HG03439 (cell line): ENCODE results near the gene C3orf38.
"Not testable (repeated sequence)": the region's sequence is repeated elsewhere in the genome, so short reads cannot be mapped to it uniquely, and the experiment has no call there.

Experiments
- ATAC-seq: cut with Tn5 transposase; IDR thresholded peaks from one replicate; pipeline ENCODE4 v1.9.1; 2021; ENCODE audit warnings: mild to moderate bottlenecking, moderate library complexity; ENCODE audit not compliant: unreplicated experiment

Gene C3orf38

DNA sequence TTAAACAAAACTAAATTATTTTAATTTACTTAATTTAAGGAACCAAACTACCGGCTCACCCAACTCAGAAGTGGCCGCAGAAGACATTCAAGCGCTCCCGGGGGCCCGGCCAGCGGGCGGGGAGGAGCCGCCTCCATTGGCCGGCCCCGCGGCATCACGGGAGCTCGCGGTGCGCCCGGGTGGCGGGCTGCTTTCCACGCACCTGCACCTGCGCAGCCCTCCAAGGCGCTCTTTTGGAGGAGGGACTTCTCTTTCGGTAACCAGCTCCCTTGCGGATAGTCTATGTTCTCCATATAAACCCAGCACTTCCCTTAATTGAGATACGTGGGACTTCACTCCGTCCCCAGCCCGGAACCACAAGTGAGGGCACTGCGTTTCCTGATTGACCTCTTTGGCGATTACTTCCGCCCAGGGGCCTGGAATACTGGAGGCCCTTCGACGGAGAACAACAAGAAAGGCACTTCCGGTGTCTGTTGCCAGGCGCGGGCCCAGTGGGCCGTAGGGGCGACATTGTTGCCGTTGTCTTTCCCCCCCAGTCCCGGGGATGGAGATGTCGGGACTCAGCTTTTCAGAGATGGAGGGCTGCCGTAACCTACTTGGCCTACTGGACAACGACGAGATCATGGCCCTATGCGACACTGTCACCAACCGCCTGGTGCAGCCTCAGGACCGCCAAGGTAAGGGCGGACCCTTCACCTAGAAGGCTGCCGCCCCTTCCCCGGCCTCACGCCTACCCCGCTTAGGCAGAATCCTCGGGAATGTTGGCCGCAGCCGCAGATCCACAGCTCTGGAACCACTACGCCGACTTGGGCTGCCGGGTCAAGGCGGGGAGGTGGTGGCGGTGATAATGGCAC is at the start of gene C3orf38:
Gene C3orf38 (plus strand): TSS at position 451 of the 854 bp plus-strand sequence. CDS start 94 bp downstream, at position 545.
- ATAC-seq, result peak; percentile 82

- ATAC-seq, result no peak
Measured at GRCh38 chr3:88101142-88101541, 48.6 kb upstream of the C3orf38 start.

- ATAC-seq, result no peak
Measured at GRCh38 chr3:88105325-88105724, 44.4 kb upstream of the C3orf38 start.

DNA sequence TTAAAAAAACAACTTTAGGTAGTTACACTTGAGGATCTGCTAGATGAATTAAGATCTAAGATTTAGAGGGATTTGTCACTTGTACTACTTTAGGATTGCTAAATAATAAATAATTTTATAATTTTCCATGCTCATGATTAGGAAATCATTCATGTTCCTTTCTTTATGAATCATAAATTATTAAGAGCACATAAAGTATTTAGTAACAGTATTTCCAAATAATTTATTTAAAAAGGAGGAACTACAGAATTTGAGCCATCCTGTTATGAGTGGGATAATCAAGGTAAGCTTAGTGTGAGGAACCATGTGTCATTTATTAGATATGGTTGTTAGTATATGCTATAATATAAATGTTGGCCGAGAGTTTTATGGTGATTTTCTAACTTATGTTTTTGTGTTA is 37.5 kb upstream of the C3orf38 start:
- no peak for ATAC-seq

GRCh38 chr3:88113311-88114162 is 36.2 kb upstream of the C3orf38 start:
- peak; percentile 82 for ATAC-seq

GRCh38 chr3:88114878-88115549 is 34.7 kb upstream of the C3orf38 start:
- no peak for ATAC-seq

DNA sequence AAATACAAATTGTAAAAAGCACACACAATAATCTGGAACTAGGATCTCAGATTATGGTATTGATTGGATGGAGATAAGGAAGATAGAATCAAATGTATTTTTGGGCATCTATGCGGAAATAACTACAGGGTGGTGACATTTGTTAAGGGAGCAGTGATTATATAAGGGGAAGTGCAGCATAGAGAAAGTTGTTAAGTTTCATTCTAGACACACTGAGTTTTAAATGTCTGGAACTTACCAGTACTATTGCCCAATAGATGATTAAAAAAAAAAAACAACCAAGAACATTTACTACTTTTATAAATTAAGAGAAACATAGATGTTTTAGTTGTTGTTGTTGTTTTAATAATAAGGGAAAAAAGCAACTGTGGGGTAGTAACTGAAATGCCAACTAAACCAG is 32.1 kb upstream of the C3orf38 start:
- ATAC-seq, result no peak

- ATAC-seq, result not testable (repeated sequence)
Measured at GRCh38 chr3:88118603-88119002, 31.2 kb upstream of the C3orf38 start.

DNA sequence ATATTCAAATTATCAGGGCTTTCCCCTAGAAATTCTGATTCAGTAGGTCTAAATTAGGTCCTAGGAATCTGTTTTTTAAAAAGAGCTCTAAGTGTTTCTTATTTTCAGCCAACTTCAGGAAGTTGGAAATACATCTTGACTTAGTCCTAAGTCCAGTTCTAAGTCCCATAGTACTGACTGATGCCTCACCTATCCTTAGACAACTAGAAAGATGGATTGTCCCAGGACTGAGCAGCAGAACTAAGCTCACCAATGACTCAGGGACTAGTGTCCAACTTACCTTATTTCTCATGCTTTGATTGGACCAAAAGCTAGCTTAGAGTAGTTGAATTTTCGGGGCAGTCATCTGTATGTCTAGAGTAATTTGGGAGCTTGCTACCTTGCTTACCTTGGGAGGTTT is 26.2 kb upstream of the C3orf38 start:
- no peak for ATAC-seq

DNA sequence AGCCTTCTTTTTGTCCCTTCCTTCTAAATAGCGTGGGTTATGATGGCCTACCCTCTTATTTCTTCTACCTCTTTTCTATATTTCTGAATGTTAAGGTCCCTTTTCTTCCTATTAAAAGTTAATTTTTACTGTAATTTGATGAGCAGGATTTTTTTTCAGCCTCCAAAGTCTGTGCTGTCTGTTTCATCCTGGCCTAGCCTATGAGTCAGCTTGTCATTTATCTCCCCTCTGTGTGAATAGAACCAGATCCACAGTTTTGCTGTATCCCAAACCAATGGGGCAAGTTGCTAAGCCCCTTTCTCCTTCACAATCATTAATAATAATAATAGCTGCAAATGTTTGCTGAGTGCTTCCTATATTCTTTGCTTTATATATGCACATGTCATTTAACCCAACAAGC is 18.1 kb upstream of the C3orf38 start:
- no peak for ATAC-seq

- no peak for ATAC-seq
Measured at GRCh38 chr3:88132894-88133293, 16.9 kb upstream of the C3orf38 start.

DNA sequence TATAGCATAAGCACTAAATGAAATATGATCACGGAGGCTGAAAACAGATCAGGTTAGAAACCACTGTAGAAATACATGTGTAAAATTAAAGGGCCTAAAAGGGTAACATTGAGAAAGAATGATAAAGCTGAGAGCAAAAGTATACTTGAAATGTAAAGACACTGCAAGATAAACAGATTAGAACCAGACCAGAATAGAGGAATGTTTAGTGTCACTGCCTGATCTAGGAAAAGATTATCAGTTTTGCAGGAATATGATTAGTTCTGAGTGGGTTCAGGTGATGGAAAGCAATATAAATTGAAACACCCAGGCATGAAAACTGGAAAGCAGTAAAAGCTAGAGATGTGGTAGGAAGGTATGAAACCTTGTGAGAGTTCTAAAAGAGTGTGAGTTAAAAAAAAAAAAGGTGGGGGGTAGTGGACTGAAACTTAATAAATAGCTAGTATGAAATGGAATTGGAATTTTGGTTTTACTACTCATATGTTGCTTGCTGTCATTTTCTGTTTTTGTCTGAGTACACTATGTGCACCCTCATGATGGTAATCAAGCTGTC is 16.0 kb upstream of the C3orf38 start:
- ATAC-seq, result no peak

- no peak for ATAC-seq
Measured at GRCh38 chr3:88137836-88138235, 11.9 kb upstream of the C3orf38 start.

DNA sequence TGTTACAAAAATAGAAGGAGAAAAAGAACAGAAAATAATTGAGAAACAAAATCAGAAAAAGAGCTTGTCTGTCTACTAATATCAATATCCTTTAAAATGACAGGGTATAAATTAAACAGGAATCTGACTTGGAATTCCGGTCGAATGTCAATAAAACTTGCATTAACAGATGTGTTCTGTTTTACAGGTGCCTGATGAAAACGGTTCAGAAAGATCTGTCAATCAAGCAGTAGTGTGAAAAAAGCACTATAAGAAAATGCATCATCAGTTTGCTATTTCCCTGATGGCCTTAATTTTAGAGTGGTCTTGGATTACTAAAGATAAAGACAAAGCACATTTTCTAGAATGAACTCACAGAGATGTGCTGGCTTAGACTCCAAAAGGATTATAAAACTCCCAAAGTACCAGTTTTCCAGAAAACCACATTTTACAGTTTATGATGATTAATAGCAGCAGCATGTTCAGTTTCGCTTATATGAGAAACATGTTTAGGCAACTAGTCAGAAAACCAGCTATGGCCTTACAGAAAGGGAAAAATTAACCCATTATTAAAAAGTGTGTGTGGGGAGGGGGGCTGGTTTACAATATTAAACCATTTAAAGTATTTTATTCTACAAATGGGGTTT is 8.2 kb upstream of the C3orf38 start:
- no peak for ATAC-seq

DNA sequence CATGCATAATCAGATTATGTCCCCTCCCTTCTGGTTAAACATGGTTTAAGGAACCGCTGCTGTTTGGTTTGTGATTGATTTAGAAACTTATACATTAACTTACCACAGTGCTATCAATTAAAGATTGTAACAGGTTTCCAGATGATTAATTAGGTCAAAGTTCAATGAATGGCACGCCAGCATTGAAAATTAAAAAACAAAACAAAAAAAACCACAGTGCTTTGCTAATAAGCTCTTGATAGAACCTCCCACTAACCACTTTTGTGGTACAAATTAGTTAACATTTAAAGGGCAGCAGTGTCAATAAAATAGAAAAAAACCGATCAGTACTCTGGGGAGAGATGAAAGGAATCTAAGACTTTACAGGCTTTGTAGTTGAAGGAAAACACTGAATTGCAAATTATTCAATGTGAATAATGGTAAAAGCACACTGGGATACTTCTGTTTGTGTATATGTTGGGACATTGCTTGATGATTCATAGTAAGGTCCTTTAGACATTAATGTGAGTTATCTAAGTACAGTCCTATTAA is 7.6 kb upstream of the C3orf38 start:
- no peak for ATAC-seq

DNA sequence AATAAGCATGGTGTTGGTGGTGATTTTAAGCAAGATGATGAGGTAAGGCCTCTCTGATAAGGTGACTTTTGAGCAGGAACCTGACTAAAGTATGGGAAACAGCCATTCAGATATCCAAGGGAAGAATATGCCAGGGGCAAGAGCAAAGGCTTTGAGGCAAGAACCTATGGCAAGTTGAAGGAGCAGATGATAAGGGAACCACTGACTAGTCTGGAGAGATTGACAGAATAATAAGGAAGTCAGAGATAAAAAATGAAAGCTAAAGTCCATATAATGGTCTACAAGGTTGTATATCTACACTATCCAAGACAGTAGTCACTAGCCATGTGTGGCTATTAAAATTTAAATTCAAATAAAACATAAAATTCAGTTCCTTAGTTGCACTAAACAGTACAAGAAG is 2.5 kb upstream of the C3orf38 start:
- ATAC-seq, result no peak

GRCh38 chr3:88148651-88149050 is 1.1 kb upstream of the C3orf38 start:
- ATAC-seq, result no peak

- ATAC-seq, result peak; percentile 9
Measured at GRCh38 chr3:88149101-88149508, 654 bp upstream of the C3orf38 start.

GRCh38 chr3:88150371-88150770 is 612 bp downstream of the C3orf38 start:
- peak; percentile 34 for ATAC-seq

- no peak for ATAC-seq
Measured at GRCh38 chr3:88150806-88151205, 1.0 kb downstream of the C3orf38 start.
